HG02678 (cell line): ENCODE measurements around the gene CHD1.
"Not testable (repeated sequence)": the region's sequence is repeated elsewhere in the genome, so short reads cannot be mapped to it uniquely, and the experiment has no call there.

ENCODE experiments used
- ATAC-seq: cut with Tn5 transposase; IDR thresholded peaks from one replicate; pipeline ENCODE4 v1.9.1; 2021; ENCODE audit warnings: mild to moderate bottlenecking, moderate library complexity; ENCODE audit not compliant: unreplicated experiment

Gene CHD1

DNA sequence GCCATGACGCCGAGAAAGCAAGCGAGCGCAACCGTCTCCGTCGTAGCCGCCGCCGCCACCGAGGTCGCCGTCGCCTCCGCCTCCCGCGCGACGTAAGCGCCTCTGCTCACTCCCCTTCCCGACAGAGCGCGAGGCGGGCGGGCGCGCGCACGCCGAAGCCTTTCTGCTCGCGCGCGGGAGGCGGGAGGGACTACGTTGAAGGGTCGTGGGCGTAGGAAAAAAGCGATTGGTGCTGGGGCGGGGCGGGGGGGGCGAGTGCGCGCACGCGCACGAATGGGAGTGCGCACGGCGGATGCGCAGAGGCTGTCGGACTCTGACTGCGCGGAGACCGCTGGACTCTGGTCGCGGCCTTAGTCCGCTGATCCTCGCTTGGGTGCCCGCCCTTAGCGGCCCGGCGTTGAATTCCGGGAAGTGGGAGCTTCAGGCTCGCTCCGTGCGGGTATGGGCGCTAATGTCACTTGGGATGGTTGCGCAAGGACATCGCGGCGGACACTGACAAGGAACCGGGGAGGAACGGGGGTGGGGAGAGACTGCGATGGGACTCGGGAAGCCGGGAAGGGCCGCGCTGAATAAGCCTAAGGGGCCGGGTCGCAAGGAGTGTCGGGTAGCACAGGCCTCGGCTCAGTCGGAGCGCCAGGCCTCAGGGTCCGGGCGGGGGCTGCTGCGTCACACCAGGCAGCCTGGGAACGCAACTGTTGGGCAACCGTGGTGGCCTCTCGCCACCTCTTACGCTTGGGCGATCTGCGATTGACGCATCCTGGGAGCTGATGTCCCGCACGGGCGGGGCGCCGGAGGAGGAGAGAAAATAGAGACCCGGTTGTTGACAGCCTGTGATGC is at the start of gene CHD1:
Gene CHD1, minus strand, starts transcription at position 135 of the 837 bp plus-strand sequence. CDS start 2,621 bp downstream, outside the sequence.
- ATAC-seq: peak; percentile 57

DNA sequence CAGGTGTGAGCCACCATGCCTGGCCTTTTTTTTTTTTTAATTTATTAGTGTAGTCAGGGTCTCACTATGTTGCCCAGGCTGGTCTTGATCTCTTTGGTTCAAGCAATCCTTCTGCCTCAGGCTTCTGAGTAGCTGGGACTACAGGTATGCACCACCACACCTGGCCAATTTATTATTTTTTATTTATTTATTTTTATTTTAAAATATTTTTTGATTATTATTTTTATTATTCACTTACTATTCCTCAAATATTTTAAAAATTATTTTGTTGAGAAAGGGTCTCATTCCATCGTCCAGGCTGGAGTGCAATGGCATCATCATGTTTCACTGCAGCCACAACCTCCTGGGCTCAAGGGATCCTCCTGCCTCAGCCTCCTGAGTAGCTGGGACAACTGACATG is 49.7 kb upstream of the CHD1 start:
- no peak for ATAC-seq

GRCh38 chr5:98977723-98978122 is 48.9 kb upstream of the CHD1 start:
- ATAC-seq: no peak

DNA sequence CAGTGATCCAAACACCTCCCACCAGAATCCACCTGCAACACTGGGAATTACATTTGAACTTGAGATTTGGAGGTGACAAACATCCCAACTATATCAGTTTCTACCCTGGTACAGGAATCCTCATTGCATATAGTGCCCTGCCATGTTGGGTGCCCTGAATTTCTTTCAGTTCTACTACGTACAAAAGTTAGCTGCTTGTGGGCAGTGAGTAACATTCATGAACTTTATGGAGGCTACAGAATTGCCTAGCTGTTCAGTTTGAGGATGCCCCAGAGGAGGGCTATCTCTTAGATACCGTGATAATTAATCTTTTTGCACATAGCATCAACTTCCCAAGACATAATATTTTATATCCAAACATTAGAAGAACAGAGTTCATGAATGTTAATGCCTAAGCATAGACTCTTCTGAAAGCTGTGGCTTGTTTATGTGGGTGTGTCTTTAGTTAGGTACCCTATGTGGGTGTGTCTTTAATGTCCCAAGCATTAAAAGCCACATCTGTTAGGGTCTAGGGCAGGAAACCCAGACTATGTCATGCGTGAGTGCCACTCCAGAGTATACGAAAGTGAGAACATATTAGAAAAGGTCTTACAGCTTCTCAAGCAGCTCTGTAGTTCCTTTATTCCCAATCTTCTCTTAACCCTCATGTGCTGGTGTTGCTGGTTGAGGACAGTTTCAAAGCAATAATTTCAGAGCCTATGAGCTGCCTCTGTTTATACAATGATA is 47.0 kb upstream of the CHD1 start:
- peak; percentile 86 for ATAC-seq

DNA sequence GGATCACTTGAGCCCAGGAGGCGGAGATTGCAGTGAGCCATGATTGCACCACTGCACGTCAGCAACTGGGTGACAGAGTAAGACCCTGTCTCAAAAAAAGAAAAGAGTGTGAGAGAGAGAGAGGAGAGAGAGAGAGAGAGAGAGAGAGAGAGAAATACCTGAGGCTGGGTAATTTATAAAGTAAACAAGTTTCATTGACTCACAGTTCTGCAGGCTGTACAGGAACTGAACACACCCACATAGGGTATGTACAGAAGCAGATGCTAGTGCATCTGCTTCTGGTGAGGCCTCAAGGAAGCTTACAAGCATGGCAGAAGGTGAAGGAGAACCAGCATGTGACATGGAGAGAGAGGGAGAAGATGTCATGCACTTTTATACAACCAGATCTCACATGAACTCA is 46.4 kb upstream of the CHD1 start:
- no peak for ATAC-seq

DNA sequence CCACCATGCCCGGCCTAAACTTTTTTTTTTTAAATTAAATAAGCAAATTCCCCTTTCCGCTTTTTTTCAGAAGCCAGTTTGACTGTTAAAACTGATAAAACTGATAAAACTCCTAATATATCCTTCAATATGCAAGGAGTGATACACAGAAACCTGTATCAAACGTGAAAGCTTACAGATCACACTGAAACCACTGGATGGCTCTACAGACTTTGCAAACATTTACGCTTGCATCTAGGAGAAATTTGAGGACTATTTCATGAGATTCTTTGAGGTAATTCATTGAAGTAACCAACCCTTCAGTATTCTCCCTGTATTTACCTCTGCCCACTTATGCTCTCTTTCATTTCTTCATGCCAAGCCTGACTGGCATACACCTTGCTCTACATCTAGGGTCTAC is 40.6 kb upstream of the CHD1 start:
- no peak for ATAC-seq

GRCh38 chr5:98968056-98968564 is 39.3 kb upstream of the CHD1 start:
- no peak for ATAC-seq

DNA sequence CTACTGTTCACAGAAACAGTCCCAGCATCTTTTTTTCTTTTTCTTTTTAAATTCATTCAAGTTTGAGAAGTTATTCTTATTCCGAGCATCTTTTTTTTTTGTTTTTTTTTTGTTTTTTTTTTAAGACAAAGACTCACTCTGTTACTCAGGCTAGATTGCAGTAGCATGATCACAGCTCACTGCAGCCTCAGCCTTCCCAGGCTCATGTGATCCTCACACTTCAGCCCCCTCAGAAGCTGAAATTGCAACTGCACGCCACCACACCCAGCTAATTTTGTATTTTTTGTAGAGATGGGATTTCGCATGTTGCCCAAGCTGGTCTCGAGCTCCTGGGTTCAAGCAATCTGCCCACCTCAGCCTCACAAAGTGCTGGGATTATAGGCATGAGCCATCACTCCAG is 36.4 kb upstream of the CHD1 start:
- ATAC-seq: no peak

DNA sequence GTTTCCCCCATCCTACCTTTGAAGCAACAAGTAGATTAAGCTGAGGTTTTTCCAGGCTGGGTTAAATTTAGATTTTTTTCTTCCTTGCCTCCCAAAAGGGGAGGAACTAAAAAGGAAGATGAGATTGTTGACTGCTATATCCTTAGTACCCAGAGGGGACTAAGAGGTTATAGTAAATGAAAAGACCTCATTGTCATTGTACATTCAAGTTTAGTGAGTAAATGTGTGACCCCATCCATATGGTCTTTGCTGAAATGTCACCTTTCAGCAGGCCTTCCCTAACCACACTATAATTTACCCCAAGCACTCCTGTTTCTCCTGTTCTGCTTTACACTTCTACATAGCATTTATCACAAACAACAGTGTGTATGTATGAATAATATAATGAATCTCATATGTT is 35.8 kb upstream of the CHD1 start:
- no peak for ATAC-seq

DNA sequence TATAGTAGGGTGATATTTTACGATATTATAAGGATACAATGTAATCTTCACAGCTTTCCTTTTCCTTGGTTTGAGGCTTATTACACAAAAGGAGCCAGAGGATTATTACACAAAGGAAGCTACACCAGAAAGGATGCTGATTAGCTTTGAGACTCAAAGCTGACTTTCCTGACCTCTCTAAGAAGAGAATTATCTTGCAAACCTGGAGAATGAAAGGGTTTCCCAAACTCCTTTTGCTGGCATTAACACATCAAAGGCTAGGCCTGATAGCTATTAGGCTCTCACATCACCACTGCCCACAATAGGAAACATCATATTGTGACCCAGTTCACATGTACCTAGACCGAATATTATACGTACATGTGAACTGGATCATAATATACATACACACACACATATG is 34.2 kb upstream of the CHD1 start:
- no peak for ATAC-seq

- no peak for ATAC-seq
Observed at GRCh38 chr5:98962587-98962986, 33.8 kb upstream of the CHD1 start.

GRCh38 chr5:98961665-98962344 is 33.0 kb upstream of the CHD1 start:
- ATAC-seq: no peak

- no peak for ATAC-seq
Observed at GRCh38 chr5:98957307-98957706, 28.5 kb upstream of the CHD1 start.

GRCh38 chr5:98955888-98956287 is 27.1 kb upstream of the CHD1 start:
- not testable (repeated sequence) for ATAC-seq

DNA sequence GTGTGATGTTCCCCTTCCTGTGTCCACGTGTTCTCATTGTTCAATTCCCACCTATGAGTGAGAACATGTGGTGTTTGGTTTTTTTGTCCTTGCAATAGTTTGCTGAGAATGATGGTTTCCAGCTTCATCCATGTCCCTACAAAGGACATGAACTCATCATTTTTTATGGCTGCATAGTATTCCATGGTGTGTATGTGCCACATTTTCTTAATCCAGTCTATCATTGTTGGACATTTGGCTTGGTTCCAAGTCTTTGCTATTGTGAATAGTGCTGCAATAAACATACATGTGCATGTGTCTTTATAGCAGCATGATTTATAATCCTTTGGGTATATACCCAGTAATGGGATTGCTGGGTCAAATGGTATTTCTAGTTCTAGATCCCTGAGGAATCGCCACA is 26.7 kb upstream of the CHD1 start:
- ATAC-seq: not testable (repeated sequence)

GRCh38 chr5:98954392-98955028 is 25.7 kb upstream of the CHD1 start:
- no peak for ATAC-seq

DNA sequence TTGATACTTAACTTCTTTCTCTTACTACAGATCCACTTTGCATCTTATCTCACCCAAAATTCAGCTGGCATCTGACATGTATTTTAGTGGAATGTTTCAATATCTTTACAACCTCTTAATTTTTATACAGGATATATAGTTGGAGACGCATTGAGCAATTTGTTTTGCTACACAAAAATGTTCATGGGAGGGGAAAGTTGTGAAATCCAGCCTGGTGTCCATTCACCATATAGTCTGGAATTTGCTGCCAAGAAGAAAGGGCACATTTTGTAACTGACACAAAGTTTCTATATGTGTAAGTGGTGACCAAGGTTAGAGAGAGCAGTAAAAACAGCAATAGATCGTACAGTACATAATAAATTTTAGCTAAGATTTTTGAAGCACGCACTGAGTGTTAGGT is 14.0 kb upstream of the CHD1 start:
- no peak for ATAC-seq

DNA sequence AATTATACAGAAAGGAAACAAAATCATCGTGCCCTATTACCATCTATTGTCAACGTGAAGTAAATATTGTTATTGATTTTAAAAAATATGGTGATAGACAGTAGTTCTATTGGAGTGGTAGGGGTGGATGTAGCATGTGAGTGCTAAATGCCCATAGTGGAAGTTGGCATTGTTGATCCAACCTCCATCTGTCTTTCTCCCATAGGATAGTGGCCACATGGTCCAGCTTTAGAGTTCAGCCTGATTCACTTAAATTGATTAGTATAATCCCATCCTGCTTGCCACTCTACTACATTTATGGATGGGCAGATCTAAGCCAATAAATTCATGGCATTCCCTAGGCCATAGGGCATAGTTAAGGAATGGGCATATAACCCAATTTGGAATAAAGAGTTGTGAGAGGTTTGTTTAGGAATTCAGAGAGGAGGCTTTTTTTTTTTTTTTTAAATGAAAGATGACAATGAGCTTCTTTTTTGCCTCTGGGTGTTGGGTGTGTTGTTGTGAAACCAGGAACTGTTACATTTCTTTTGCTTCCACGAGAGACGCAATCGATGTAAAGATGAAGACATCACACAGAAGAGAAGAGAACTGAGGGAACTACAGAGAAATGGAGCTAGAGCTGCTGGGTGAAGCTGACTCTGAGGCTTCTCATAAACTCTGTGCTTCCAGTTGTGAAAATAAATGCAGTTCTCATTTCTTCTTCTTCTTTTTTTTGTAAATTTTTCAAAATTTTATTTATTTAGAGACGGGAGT is 12.5 kb upstream of the CHD1 start:
- ATAC-seq: no peak

GRCh38 chr5:98940581-98940980 is 11.8 kb upstream of the CHD1 start:
- ATAC-seq: no peak

DNA sequence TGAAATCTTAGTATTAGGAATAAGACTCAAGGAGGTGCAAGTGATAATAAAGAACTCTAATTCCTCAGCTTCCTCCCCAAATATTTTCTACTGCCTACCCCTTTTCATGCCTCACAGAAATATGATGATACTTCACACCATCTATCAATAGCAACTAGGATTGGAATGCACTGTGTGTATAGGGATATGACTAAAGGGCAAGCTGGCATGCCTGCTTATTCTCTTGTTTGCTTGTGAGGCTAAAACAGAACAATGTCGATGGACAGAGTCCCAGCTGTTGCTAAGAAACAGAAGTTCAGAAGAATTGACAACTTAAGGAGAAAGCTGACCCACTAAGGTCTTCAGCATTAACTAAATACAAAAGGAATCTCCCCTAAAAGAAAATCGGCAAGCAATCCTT is 9.7 kb upstream of the CHD1 start:
- no peak for ATAC-seq
